Cardiac septum (tissue), 1 donor: ENCODE results near the gene NR2F2. TPM values are rescaled to one million over a fixed set of nuclear protein-coding genes. Genes with fewer than 3 reads are reported as not detected.
"Not testable (repeated sequence)": the region's sequence is repeated elsewhere in the genome, so short reads cannot be mapped to it uniquely, and the experiment has no call there.

Experiments
- DNase-seq: peaks from one replicate; pipeline ENCODE4 v3.0.0-alpha.2; 2020; ENCODE audit warnings: low spot score
- intact Hi-C: fragments of 100-400 bp; cut with DNase I; formaldehyde crosslinking; loops from one replicate; pipeline ENCODE4 v1.14.0; 2022
- total RNA-seq: library from RNA; stranded (reverse); fragmentation: NEBNext Ultra II Directional; extraction: Animal tissue kit (Norgen Biotek cat#: 25700); gene quantifications from one replicate; pipeline ENCODE4 v1.2.1, GENCODE V29; 2021
- donor health status: DM: no; HTN: no; CAD: no.

NR2F2 gene
- total RNA-seq, 1 donor from 2014 or later: 21.0 TPM

- intact Hi-C loops: not testable (repeated sequence)
Observed at GRCh38 chr15:96379592-96379991, 49.1 kb downstream of the NR2F2 start.

GRCh38 chr15:96381463-96381862 lies 51.0 kb downstream of the NR2F2 start:
- no peak for DNase-seq
- intact Hi-C loops: no loop called here

More at GRCh38 chr15:96379592-96379991, 49.1 kb downstream of the NR2F2 start:
- not testable (repeated sequence) for DNase-seq

GRCh38 chr15:96385195-96385594 lies 54.7 kb downstream of the NR2F2 start:
- intact Hi-C loops: no loop called here

GRCh38 chr15:96388673-96389072 lies 58.2 kb downstream of the NR2F2 start:
- intact Hi-C loops: no loop called here
- DNase-seq: no peak

More at GRCh38 chr15:96385195-96385594, 54.7 kb downstream of the NR2F2 start:
- no peak for DNase-seq
